CD14-positive monocyte (primary cell): Measurements from ENCODE around the gene VEPH1. TPM values are rescaled to one million over a fixed set of nuclear protein-coding genes. Genes with fewer than 3 reads are reported as not detected.

Source experiments
- DNase-seq, 3 donors: peaks; one replicate each; pipeline ENCODE4 v3.0.0-alpha.2; 2011 to 2022
- H2AFZ ChIP-seq: 2 replicates; pipeline ENCODE4 v1.6.0; 2012; ENCODE audit warnings: mild to moderate bottlenecking, low read depth, low read length, inconsistent platforms; ENCODE audit not compliant: insufficient read depth, poor library complexity, severe bottlenecking
- H3K27ac ChIP-seq, 2 donors: 1 replicate in 1 of 2; 2 replicates in 1 of 2; pipeline ENCODE4 v1.5.1; 2012 to 2013; ENCODE audit warnings: low read length in 2 of 2, control low read depth in 1 of 2, inconsistent platforms in 1 of 2, low read depth in 1 of 2, mild to moderate bottlenecking in 1 of 2
- H3K27me3 ChIP-seq, 2 donors: one replicate each; pipeline versions ENCODE4 v1.6.0 to v1.6.1; 2011 to 2013; ENCODE audit warnings: low read length in 2 of 2; ENCODE audit not compliant: control insufficient read depth in 2 of 2, insufficient read depth in 2 of 2
- H3K36me3 ChIP-seq, 2 donors: replicated peaks in 1 of 2; 1 replicate in 1 of 2; 2 replicates in 1 of 2; pipeline versions ENCODE4 v1.5.1 to v1.6.1; 2012 to 2013; ENCODE audit warnings: low read length in 2 of 2, control low read depth in 1 of 2, inconsistent platforms in 1 of 2, mild to moderate bottlenecking in 1 of 2; ENCODE audit not compliant: insufficient read depth in 2 of 2, control insufficient read depth in 1 of 2
- H3K4me1 ChIP-seq, 2 donors: 1 replicate in 1 of 2; 2 replicates in 1 of 2; pipeline versions ENCODE4 v1.5.1 to v1.6.1; 2012 to 2013; ENCODE audit warnings: low read length in 2 of 2, control low read depth in 1 of 2, inconsistent platforms in 1 of 2, mild to moderate bottlenecking in 1 of 2, moderate library complexity in 1 of 2; ENCODE audit not compliant: insufficient read depth in 2 of 2, control insufficient read depth in 1 of 2
- H3K4me2 ChIP-seq: replicated peaks from 2 replicates; pipeline ENCODE3; 2012; ENCODE audit warnings: low read length, moderate library complexity, mild to moderate bottlenecking; ENCODE audit not compliant: poor library complexity, severe bottlenecking; ENCODE audit errors: extremely low read depth
- H3K4me3 ChIP-seq, 3 experiments: fragments of 200-600 bp in 1 of 3; sonication (generic) in 1 of 3; replicated peaks in 1 of 3; 1 replicate in 2 of 3; 2 replicates in 1 of 3; pipeline ENCODE4 v1.5.1; 2011 to 2013; ENCODE audit warnings: low read length in 3 of 3, mild to moderate bottlenecking in 3 of 3, control low read depth in 2 of 3, low read depth in 2 of 3, inconsistent platforms in 1 of 3, moderate library complexity in 1 of 3
- H3K79me2 ChIP-seq: 2 replicates; pipeline ENCODE4 v1.6.0; 2012; ENCODE audit warnings: mild to moderate bottlenecking, control low read depth, inconsistent platforms, low read length, moderate library complexity; ENCODE audit not compliant: insufficient read depth
- H3K9ac ChIP-seq: 2 replicates; pipeline ENCODE4 v1.6.0; 2017; ENCODE audit warnings: low read length, mild to moderate bottlenecking; ENCODE audit not compliant: insufficient read depth, poor library complexity, severe bottlenecking
- H3K9me3 ChIP-seq, 2 donors: replicated peaks in 1 of 2; 1 replicate in 1 of 2; 2 replicates in 1 of 2; pipeline versions ENCODE4 v1.5.1 to v1.6.1; 2012 to 2013; ENCODE audit warnings: low read length in 2 of 2, control low read depth in 1 of 2; ENCODE audit not compliant: control insufficient read depth in 1 of 2, insufficient read depth in 1 of 2
- H4K20me1 ChIP-seq: 2 replicates; pipeline ENCODE4 v1.6.0; 2012; ENCODE audit warnings: mild to moderate bottlenecking, low read length, control low read depth, moderate library complexity; ENCODE audit not compliant: insufficient read depth
- H3K27ac Mint-ChIP-seq, 7 donors: one replicate each; pipeline ENCODE4 v1.8.0; 2020; ENCODE audit warnings: mild to moderate bottlenecking in 7 of 7, mixed read lengths in 7 of 7, moderate library complexity in 6 of 7, inconsistent platforms in 2 of 7
- H3K27me3 Mint-ChIP-seq, 3 donors: one replicate each; pipeline ENCODE4 v1.8.0; 2021 to 2022; ENCODE audit warnings: low read depth in 3 of 3, mild to moderate bottlenecking in 3 of 3, mixed read lengths in 3 of 3, moderate library complexity in 3 of 3, inconsistent platforms in 1 of 3
- H3K36me3 Mint-ChIP-seq, 2 donors: one replicate each; pipeline ENCODE4 v1.8.0; 2020; ENCODE audit warnings: mixed read lengths in 2 of 2, inconsistent platforms in 1 of 2, mild to moderate bottlenecking in 1 of 2
- H3K4me1 Mint-ChIP-seq: one replicate; pipeline ENCODE4 v1.8.0; 2020; ENCODE audit warnings: mild to moderate bottlenecking, mixed read lengths
- H3K4me3 Mint-ChIP-seq, 2 donors: one replicate each; pipeline ENCODE4 v1.8.0; 2020; ENCODE audit warnings: mild to moderate bottlenecking in 2 of 2, mixed read lengths in 2 of 2, moderate library complexity in 1 of 2
- H3K9me3 Mint-ChIP-seq, 7 donors: one replicate each; pipeline ENCODE4 v1.8.0; 2020 to 2022; ENCODE audit warnings: mixed read lengths in 7 of 7, mild to moderate bottlenecking in 6 of 7, moderate library complexity in 6 of 7, inconsistent platforms in 2 of 7
- CTCF ChIP-seq: fragments of 200-600 bp; IDR thresholded peaks from one replicate; pipeline ENCODE4 v1.8.0; 2022; ENCODE audit warnings: antibody characterized with exemption, mild to moderate bottlenecking
- WGBS: methylation state at CpG from one replicate; pipeline ENCODE4 v1.1.5; 2013; ENCODE audit warnings: missing lambda C conversion rate; ENCODE audit not compliant: insufficient coverage; 5-methylcytosine and 5-hydroxymethylcytosine counted together
- intact Hi-C, 2 donors: fragments of 100-400 bp; cut with micrococcal nuclease; formaldehyde crosslinking; loops; one replicate each; pipeline versions ENCODE4 v1.15.0 to v1.15.1; 2023
- polyA plus RNA-seq, 3 donors: library from polyadenylated mRNA; depleted of rRNA in 1 of 3; unstranded in 2 of 3; stranded (reverse) in 1 of 3; fragments of 300-500 nt in 2 of 3; fragments of >200 nt in 1 of 3; fragmentation: Illumina TruSeq in 2 of 3; gene quantifications; 1 replicate in 2 of 3; 2 replicates in 1 of 3; pipeline ENCODE4 v1.2.3, GENCODE V29; 2012 to 2021

Gene VEPH1
- polyA plus RNA-seq, 3 donors, result 0.44 TPM; not detected in 2

GRCh38 chr3:157233923-157234322 is 269.3 kb downstream of the VEPH1 start:
- Histone ChIP-seq H3K36me3 (no peaks in the 10 kb centered on the region), H3K9me3 (no peaks in the 10 kb centered on the region), H4K20me1 (no peaks in the 10 kb centered on the region), H3K27ac (no peak overlapping the region), H3K4me2 (no peak overlapping the region), H3K4me1 (no peaks in the 10 kb centered on the region), H3K79me2 (no peaks in the 10 kb centered on the region), H3K9ac (no peak overlapping the region), H3K27me3 (peaks cover 0 to 2% of the 10 kb centered on the region in 2 donors), H3K4me3 (no peak overlapping the region), H2AFZ (no peak overlapping the region)
- no peak overlapping the region for H3K27ac Mint-ChIP-seq
- 100% methylated on average over 1 of the region's 5 CpGs for WGBS
- intact Hi-C loops, result no loop called here
- H3K9me3 Mint-ChIP-seq, result peaks cover 0 to 2% (median 0%) of the 10 kb centered on the region in 7 donors
- H3K4me1 Mint-ChIP-seq, result peaks cover under 1% of the 10 kb centered on the region
- TF ChIP-seq CTCF, result no peak
- H3K4me3 Mint-ChIP-seq, result no peak overlapping the region
- peaks cover 0 to 2% (median 0%) of the 10 kb centered on the region in 3 donors for H3K27me3 Mint-ChIP-seq
- DNase-seq, result no peak
- H3K36me3 Mint-ChIP-seq, result no peaks in the 10 kb centered on the region

GRCh38 chr3:157232141-157232540 is 271.1 kb downstream of the VEPH1 start:
- 100% methylated on average over 3 of the region's 3 CpGs for WGBS
- H3K9me3 Mint-ChIP-seq, result peaks cover 0 to 2% (median 0%) of the 10 kb centered on the region in 7 donors
- TF ChIP-seq CTCF, result no peak

More at GRCh38 chr3:157232141-157232540, 271.1 kb downstream of the VEPH1 start:
- H3K9ac ChIP-seq, result no peak overlapping the region
- H4K20me1 ChIP-seq, result no peaks in the 10 kb centered on the region
- H3K4me2 ChIP-seq, result no peak overlapping the region
- H3K27ac ChIP-seq, result no peak overlapping the region
- Mint-ChIP-seq H3K27me3 (peaks cover 0 to 6% (median 2%) of the 10 kb centered on the region in 3 donors), H3K4me3 (no peak overlapping the region), H3K36me3 (no peaks in the 10 kb centered on the region), H3K27ac (no peak overlapping the region), H3K4me1 (no peaks in the 10 kb centered on the region)
- H3K9me3 ChIP-seq, result no peaks in the 10 kb centered on the region
- no peaks in the 10 kb centered on the region for H3K36me3 ChIP-seq
- peaks cover 0 to 4% of the 10 kb centered on the region in 2 donors for H3K27me3 ChIP-seq
- DNase-seq, result no peak
- H2AFZ ChIP-seq, result no peak overlapping the region
- no peaks in the 10 kb centered on the region for H3K79me2 ChIP-seq
- no peak overlapping the region for H3K4me3 ChIP-seq
- intact Hi-C loops, result no loop called here
- H3K4me1 ChIP-seq, result no peaks in the 10 kb centered on the region
